Lower leg skin (tissue), 3 donors: ENCODE data around the gene GSTM4.

Experiments
- POLR2A ChIP-seq, 2 donors: fragments of 450-650 bp; IDR thresholded peaks; one replicate each; pipeline ENCODE4 v1.6.1; 2016 to 2017; ENCODE audit warnings: antibody characterized with exemption in 2 of 2, mild to moderate bottlenecking in 1 of 2, moderate library complexity in 1 of 2
- TF ChIP-seq, protein P1 (sequence below), 3 donors: fragments of 450-650 bp; IDR thresholded peaks; one replicate each; pipeline ENCODE4 v1.5.1; 2016; ENCODE audit warnings: antibody characterized with exemption in 3 of 3, mild to moderate bottlenecking in 3 of 3, moderate library complexity in 2 of 3

DNA sequence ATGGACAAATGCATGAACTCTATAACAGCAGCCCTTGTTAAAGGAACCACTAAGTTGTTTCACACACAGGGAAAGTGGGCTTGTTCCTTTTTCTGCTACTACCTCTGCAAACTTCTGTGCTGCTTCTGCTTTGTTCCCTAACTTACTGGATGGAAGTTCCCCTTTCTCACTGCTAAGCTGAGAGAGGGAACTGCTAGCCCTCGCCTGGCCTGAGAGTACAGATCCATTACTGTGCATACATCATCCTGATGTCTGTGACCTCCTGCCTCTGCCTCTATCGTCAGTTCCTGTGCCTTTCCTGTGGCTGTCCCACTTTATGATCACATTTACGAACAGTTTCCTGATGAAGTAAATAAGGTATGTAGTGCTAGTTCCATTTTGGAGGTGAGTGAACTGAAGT lies 40.0 kb upstream of the GSTM4 start:
- no peak for TF ChIP-seq POLR2A (IDR thresholded peaks at IDR 0.05)
- TF ChIP-seq, protein P1, sequence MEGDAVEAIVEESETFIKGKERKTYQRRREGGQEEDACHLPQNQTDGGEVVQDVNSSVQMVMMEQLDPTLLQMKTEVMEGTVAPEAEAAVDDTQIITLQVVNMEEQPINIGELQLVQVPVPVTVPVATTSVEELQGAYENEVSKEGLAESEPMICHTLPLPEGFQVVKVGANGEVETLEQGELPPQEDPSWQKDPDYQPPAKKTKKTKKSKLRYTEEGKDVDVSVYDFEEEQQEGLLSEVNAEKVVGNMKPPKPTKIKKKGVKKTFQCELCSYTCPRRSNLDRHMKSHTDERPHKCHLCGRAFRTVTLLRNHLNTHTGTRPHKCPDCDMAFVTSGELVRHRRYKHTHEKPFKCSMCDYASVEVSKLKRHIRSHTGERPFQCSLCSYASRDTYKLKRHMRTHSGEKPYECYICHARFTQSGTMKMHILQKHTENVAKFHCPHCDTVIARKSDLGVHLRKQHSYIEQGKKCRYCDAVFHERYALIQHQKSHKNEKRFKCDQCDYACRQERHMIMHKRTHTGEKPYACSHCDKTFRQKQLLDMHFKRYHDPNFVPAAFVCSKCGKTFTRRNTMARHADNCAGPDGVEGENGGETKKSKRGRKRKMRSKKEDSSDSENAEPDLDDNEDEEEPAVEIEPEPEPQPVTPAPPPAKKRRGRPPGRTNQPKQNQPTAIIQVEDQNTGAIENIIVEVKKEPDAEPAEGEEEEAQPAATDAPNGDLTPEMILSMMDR (IDR thresholded peaks at IDR 0.05): no peak
